ENCODE measurements around the gene LRRC8D.

GRCh38 chr1:89882348-89883029 is 61.7 kb downstream of the LRRC8D start:
- TF ChIP-seq POLR2AphosphoS5 (IDR thresholded peaks at IDR 0.05; ENCODE audit: low read depth, low read length) (no peak), SIN3A (IDR thresholded peaks at IDR 0.05; ENCODE audit: borderline replicate concordance, insufficient read depth, low read depth, low read length) (no peak), REST (IDR thresholded peaks at IDR 0.05; ENCODE audit: insufficient read depth in 1 of 2, low read depth in 2 of 2, low read length in 1 of 2) (no peak), TCF7L2 (IDR thresholded peaks at IDR 0.05; ENCODE audit: low read depth, low read length) (no peak)
- TF ChIP-seq, protein P1, sequence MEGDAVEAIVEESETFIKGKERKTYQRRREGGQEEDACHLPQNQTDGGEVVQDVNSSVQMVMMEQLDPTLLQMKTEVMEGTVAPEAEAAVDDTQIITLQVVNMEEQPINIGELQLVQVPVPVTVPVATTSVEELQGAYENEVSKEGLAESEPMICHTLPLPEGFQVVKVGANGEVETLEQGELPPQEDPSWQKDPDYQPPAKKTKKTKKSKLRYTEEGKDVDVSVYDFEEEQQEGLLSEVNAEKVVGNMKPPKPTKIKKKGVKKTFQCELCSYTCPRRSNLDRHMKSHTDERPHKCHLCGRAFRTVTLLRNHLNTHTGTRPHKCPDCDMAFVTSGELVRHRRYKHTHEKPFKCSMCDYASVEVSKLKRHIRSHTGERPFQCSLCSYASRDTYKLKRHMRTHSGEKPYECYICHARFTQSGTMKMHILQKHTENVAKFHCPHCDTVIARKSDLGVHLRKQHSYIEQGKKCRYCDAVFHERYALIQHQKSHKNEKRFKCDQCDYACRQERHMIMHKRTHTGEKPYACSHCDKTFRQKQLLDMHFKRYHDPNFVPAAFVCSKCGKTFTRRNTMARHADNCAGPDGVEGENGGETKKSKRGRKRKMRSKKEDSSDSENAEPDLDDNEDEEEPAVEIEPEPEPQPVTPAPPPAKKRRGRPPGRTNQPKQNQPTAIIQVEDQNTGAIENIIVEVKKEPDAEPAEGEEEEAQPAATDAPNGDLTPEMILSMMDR (IDR thresholded peaks at IDR 0.05) = no peak

All from Panc1 (cell line).